GM19025 (cell line): ENCODE measurements around the gene ZNF273.
"Not testable (repeated sequence)": the region's sequence is repeated elsewhere in the genome, so short reads cannot be mapped to it uniquely, and the experiment has no call there.

Experiments used
- ATAC-seq: cut with Tn5 transposase; IDR thresholded peaks from one replicate; pipeline ENCODE4 v1.9.1; 2021; ENCODE audit warnings: mild to moderate bottlenecking, low read depth, moderate library complexity; ENCODE audit not compliant: unreplicated experiment

Gene ZNF273

GRCh38 chr7:64940021-64940420 lies 36.9 kb downstream of the ZNF273 start:
- ATAC-seq: not testable (repeated sequence)

- ATAC-seq: not testable (repeated sequence)
These were observed 41.8 kb downstream of the ZNF273 start for GRCh38 chr7:64944667-64945502.

- no peak for ATAC-seq
These were observed 42.6 kb downstream of the ZNF273 start for GRCh38 chr7:64945503-64946175.

- ATAC-seq: no peak
These were observed 43.7 kb downstream of the ZNF273 start for GRCh38 chr7:64946772-64947171.

GRCh38 chr7:64947252-64948000 lies 44.4 kb downstream of the ZNF273 start:
- ATAC-seq: no peak

- ATAC-seq: not testable (repeated sequence)
These were observed 45.7 kb downstream of the ZNF273 start for GRCh38 chr7:64948774-64949173.

GRCh38 chr7:64950673-64951072 lies 47.6 kb downstream of the ZNF273 start:
- not testable (repeated sequence) for ATAC-seq

- no peak for ATAC-seq
These were observed 48.3 kb downstream of the ZNF273 start for GRCh38 chr7:64951250-64951848.

GRCh38 chr7:64959072-64959747 lies 56.1 kb downstream of the ZNF273 start:
- ATAC-seq: no peak

GRCh38 chr7:64965594-64965993 lies 62.5 kb downstream of the ZNF273 start:
- no peak for ATAC-seq

GRCh38 chr7:64978497-64979203 lies 75.6 kb downstream of the ZNF273 start:
- ATAC-seq: no peak
